Measurements from ENCODE around the gene PTPRZ1.

The PTPRZ1 gene

GRCh38 chr7:122064971-122065370, 192.0 kb downstream of the PTPRZ1 start:
- no peak for DNase-seq (ENCODE audit: low spot score)
- no peak for TF ChIP-seq CTCF (IDR thresholded peaks at IDR 0.05; ENCODE audit: borderline replicate concordance, control extremely low read depth, extremely low read depth, insufficient read depth, missing control alignments)
- in situ Hi-C loops (cut with MboI; ENCODE audit: low sequenced_read_pairs, unreplicated experiment), result no loop called here

GRCh38 chr7:122067077-122067476, 194.1 kb downstream of the PTPRZ1 start:
- TF ChIP-seq CTCF (IDR thresholded peaks at IDR 0.05; ENCODE audit: borderline replicate concordance, control extremely low read depth, extremely low read depth, insufficient read depth, missing control alignments), result no peak
- DNase-seq (ENCODE audit: low spot score), result no peak
- in situ Hi-C loops (cut with MboI; ENCODE audit: low sequenced_read_pairs, unreplicated experiment), result no loop called here

- in situ Hi-C loops (cut with MboI; ENCODE audit: low sequenced_read_pairs, unreplicated experiment), result no loop called here
These were observed 195.1 kb downstream of the PTPRZ1 start for GRCh38 chr7:122068046-122068445.

GRCh38 chr7:122068999-122069398, 196.0 kb downstream of the PTPRZ1 start:
- in situ Hi-C loops (cut with MboI; ENCODE audit: low sequenced_read_pairs, unreplicated experiment), result no loop called here
- no peak for DNase-seq (ENCODE audit: low spot score)
- TF ChIP-seq CTCF (IDR thresholded peaks at IDR 0.05; ENCODE audit: borderline replicate concordance, control extremely low read depth, extremely low read depth, insufficient read depth, missing control alignments), result no peak

More at GRCh38 chr7:122068046-122068445, 195.1 kb downstream of the PTPRZ1 start:
- TF ChIP-seq CTCF (IDR thresholded peaks at IDR 0.05; ENCODE audit: borderline replicate concordance, control extremely low read depth, extremely low read depth, insufficient read depth, missing control alignments), result no peak
- no peak for DNase-seq (ENCODE audit: low spot score)

GRCh38 chr7:122070062-122070461, 197.1 kb downstream of the PTPRZ1 start:
- no peak for DNase-seq (ENCODE audit: low spot score)
- no peak for TF ChIP-seq CTCF (IDR thresholded peaks at IDR 0.05; ENCODE audit: borderline replicate concordance, control extremely low read depth, extremely low read depth, insufficient read depth, missing control alignments)
- in situ Hi-C loops (cut with MboI; ENCODE audit: low sequenced_read_pairs, unreplicated experiment), result no loop called here

- no peak for DNase-seq (ENCODE audit: low spot score)
- no peak for TF ChIP-seq CTCF (IDR thresholded peaks at IDR 0.05; ENCODE audit: borderline replicate concordance, control extremely low read depth, extremely low read depth, insufficient read depth, missing control alignments)
- in situ Hi-C loops (cut with MboI; ENCODE audit: low sequenced_read_pairs, unreplicated experiment), result no loop called here
These were observed 197.9 kb downstream of the PTPRZ1 start for GRCh38 chr7:122070834-122071233.

GRCh38 chr7:122072272-122072671, 199.3 kb downstream of the PTPRZ1 start:
- in situ Hi-C loops (cut with MboI; ENCODE audit: low sequenced_read_pairs, unreplicated experiment), result no loop called here
- TF ChIP-seq CTCF (IDR thresholded peaks at IDR 0.05; ENCODE audit: borderline replicate concordance, control extremely low read depth, extremely low read depth, insufficient read depth, missing control alignments), result no peak
- DNase-seq (ENCODE audit: low spot score), result no peak

All from GM13976 (cell line).